Peyer's patch (tissue), 4 donors: ENCODE measurements around the gene PTGR3. TPM values are rescaled to one million over a fixed set of nuclear protein-coding genes. Genes with fewer than 3 reads are reported as not detected.

ENCODE experiments used
- DNase-seq, 3 donors: peaks; one replicate each; pipeline ENCODE4 v3.0.0-alpha.2; 2017 to 2019
- H3K27ac ChIP-seq, 4 donors: fragments of 200-600 bp; sonication (generic); one replicate each; pipeline ENCODE4 v1.5.1; 2016 to 2019
- H3K27me3 ChIP-seq, 2 donors: fragments of 200-600 bp; sonication (generic); one replicate each; pipeline ENCODE4 v1.5.1; 2019
- H3K36me3 ChIP-seq, 3 donors: fragments of 200-600 bp; sonication (generic); one replicate each; pipeline ENCODE4 v1.5.1; 2016 to 2019
- H3K4me1 ChIP-seq, 4 donors: fragments of 200-600 bp; sonication (generic); one replicate each; pipeline ENCODE4 v1.5.1; 2016 to 2019
- H3K4me3 ChIP-seq, 4 donors: fragments of 200-600 bp; sonication (generic); 1 replicate in 3 of 4; 2 replicates in 1 of 4; pipeline ENCODE4 v1.5.1; 2016 to 2019; ENCODE audit warnings: mild to moderate bottlenecking in 1 of 4
- H3K9me3 ChIP-seq, 4 donors: fragments of 200-600 bp; sonication (generic); one replicate each; pipeline ENCODE4 v1.5.1; 2016 to 2019; ENCODE audit warnings: mild to moderate bottlenecking in 1 of 4
- POLR2A ChIP-seq, 2 donors: fragments of 450-650 bp; IDR thresholded peaks; one replicate each; pipeline ENCODE4 v1.5.1; 2017; ENCODE audit warnings: antibody characterized with exemption in 2 of 2, mild to moderate bottlenecking in 2 of 2, moderate library complexity in 2 of 2
- total RNA-seq, 4 donors: library from RNA; depleted of rRNA; stranded (reverse); fragments of >200 nt; gene quantifications; one replicate each; pipeline ENCODE4 v1.1.0, GENCODE V29; 2016
- TF ChIP-seq, protein P1 (sequence below), 6 experiments: fragments of 450-650 bp in 4 of 6; fragments of 200-600 bp in 2 of 6; sonication (generic) in 1 of 6; IDR thresholded peaks; one replicate each; pipeline ENCODE4 v1.5.1; 2017 to 2019; ENCODE audit warnings: antibody characterized with exemption in 6 of 6, mild to moderate bottlenecking in 3 of 6, moderate library complexity in 1 of 6

The PTGR3 gene
- total RNA-seq, 4 donors from 2014 or later: 19.6 to 24.1 (median 20.8) TPM

DNA sequence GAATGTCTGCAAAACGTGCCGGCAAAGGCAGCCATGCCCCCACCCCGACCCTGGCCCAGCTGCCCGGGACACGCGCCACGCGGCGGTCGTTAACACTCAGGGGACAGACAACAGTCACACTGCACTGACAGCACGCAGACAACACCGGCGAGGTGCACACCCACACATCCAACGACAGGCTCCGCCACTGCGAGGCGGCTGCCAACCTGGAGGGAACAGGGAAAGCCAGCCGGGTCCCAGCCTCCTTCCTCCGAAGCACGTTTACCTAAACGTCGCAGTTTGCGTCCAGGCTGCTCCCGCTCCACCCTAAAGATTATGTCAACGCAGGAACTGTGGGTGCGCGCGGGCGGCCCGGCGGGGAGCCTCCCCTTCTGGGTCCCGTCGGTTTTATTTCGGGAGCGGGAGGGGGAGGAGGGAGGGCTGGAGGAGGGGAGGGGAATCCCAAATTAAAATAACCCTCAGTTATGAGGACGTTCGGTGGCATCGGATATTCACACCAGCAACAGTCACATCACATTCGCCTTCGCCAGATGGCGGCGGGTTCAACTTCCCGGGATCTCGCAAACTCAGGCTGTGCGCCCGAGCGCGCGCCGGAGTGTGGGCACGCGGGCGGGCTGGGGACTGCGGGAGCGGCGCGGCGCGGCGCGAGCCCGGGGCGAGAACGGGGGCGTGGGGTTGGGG is 644 bp downstream of the PTGR3 start:
- peaks cover 0 to 50% (median 12%) of the 10 kb centered on the region in 4 donors for H3K4me1 ChIP-seq
- no peaks in the 10 kb centered on the region for H3K27me3 ChIP-seq
- no peaks in the 10 kb centered on the region for H3K36me3 ChIP-seq
- TF ChIP-seq, protein P1, sequence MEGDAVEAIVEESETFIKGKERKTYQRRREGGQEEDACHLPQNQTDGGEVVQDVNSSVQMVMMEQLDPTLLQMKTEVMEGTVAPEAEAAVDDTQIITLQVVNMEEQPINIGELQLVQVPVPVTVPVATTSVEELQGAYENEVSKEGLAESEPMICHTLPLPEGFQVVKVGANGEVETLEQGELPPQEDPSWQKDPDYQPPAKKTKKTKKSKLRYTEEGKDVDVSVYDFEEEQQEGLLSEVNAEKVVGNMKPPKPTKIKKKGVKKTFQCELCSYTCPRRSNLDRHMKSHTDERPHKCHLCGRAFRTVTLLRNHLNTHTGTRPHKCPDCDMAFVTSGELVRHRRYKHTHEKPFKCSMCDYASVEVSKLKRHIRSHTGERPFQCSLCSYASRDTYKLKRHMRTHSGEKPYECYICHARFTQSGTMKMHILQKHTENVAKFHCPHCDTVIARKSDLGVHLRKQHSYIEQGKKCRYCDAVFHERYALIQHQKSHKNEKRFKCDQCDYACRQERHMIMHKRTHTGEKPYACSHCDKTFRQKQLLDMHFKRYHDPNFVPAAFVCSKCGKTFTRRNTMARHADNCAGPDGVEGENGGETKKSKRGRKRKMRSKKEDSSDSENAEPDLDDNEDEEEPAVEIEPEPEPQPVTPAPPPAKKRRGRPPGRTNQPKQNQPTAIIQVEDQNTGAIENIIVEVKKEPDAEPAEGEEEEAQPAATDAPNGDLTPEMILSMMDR (IDR thresholded peaks at IDR 0.05): peak in 2 of 6 experiments; percentile 13 to 26
- peak in 1 of 2 donors; percentile 20 for TF ChIP-seq POLR2A (IDR thresholded peaks at IDR 0.05)
- peak; percentile 44 to 74 (median 73) for DNase-seq
- peak overlapping the region; percentile 94 to 100 (median 96) for H3K4me3 ChIP-seq
- H3K27ac ChIP-seq: peak overlapping the region; percentile 84 to 100 (median 96)
- no peaks in the 10 kb centered on the region for H3K9me3 ChIP-seq

DNA sequence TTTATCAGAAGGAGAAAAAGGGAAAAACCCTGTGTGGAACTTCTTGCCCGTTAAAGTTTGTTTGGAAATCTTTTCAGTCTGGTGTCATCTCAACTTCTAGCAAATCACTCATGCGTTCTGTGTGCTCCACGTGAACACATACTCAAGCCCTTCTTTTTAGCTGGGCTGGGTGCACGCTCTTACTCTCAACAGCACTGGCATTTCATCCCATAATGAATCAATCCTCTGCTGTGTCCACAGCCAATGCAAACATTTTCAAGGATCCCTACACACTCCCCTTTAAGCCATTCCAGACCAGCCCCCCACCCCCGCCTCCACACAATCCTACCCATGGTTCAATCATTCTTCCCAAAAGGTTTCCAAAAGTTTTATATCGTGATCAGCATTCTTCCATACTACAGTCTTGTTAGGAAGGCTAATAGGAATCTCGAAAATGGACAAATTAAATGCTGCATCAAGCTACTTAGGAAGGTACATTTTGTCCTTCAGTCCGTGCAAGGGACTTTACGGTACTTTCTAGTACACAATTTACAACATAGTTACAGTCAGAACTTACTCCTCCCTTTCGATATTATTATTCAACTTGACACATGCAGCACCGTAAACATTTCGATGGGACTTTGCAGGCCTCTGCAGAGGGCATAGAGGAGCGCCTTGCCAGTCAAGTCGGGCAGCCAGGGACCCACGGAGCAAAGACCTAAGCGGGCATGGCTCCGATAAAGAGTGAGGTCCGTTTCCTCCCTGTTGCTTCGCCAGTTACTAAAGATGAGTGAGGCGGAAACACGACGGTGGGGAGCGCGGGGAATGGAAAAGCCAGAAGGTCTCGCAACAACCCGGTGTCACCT is 1.4 kb downstream of the PTGR3 start:
- Histone ChIP-seq H3K27ac (peak overlapping the region; percentile 84 to 100 (median 96)), H3K36me3 (no peaks in the 10 kb centered on the region), H3K4me1 (peaks cover 0 to 43% (median 9%) of the 10 kb centered on the region in 4 donors), H3K9me3 (no peaks in the 10 kb centered on the region), H3K27me3 (no peaks in the 10 kb centered on the region), H3K4me3 (peak overlapping the region; percentile 94 to 100 (median 96))
- TF ChIP-seq, protein P1 (IDR thresholded peaks at IDR 0.05): no peak
- no peak for TF ChIP-seq POLR2A (IDR thresholded peaks at IDR 0.05)
- DNase-seq: peak in 1 of 3 donors; percentile 69

DNA sequence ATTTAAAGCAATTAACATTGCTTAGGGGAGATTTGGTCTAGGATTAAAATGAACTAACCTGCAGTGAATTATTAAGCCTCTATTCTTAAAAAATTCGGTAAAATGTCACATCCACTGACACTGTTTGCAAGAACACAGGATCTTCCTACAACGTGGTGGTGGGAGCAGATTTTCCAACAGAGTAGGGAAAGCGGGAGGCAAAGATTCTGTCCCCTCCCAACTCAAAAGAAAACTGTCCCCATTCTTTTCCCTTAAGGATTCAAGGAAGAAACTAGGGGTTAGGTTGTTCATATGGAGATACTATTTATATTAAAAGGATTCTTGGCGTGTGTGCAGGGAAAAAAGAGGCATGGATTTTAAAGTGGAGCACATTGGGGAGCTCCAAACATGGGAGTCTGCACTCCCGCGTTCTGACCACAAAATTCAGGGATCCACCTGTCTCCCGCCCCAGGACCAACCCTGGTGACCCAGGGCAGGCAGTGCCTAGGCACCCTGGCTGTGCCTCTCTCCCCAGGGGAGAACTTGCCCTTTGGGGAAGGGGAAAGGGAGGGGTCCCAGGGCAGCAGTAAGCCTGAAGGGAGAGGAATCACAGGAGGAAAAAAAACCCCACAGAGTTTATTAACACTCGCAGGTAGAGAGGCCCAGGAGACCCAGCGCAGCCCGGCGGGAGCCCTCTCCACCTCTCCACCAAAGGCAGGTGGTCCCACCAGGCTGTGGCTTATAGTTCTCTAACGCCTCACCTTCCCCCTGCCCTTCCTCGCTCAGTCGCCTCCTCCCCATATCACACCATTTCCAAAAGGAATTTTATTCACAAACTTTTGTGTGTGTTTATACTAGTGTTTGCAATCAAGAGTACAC is 2.3 kb downstream of the PTGR3 start:
- peak overlapping the region in 2 of 4 donors; percentile 95 to 100 for H3K4me3 ChIP-seq
- H3K27me3 ChIP-seq: no peaks in the 10 kb centered on the region
- no peaks in the 10 kb centered on the region for H3K9me3 ChIP-seq
- peaks cover 0 to 4% (median 0%) of the 10 kb centered on the region in 3 donors for H3K36me3 ChIP-seq
- TF ChIP-seq, protein P1 (IDR thresholded peaks at IDR 0.05): no peak
- DNase-seq: peak in 1 of 3 donors; percentile 40
- H3K4me1 ChIP-seq: peaks cover 0 to 38% (median 7%) of the 10 kb centered on the region in 4 donors
- peak overlapping the region in 2 of 4 donors; percentile 21 to 100 for H3K27ac ChIP-seq

DNA sequence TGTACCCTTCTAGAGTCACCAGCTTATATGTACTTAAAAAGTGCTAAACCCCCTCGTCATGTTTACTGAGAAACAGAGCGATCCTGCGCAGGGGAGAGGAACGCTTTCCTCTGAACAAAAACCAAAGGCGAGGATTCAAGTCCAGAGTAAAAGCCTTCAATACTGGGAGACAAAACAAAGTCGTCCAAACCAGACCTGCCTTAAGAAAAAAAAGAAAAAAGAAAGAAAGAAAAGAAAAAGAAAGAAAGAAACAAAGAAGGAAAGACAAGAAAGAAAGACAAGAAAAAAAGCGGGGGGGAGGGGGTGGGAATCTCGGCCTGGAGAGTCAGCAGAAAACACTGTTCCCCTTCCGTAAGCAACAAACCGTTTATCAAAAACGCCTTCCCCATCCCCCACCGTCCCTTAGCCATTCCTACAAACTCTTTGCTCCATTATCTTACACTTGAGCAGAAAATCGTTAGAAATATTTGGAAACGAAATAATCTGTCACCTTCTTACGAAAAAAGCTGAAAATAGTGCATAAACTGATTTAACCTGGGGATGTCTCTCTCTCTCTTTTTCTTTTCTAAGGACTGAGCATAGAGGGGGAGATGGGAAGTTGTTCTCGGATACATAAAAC is 3.3 kb downstream of the PTGR3 start:
- no peak for DNase-seq
- H3K27me3 ChIP-seq: no peaks in the 10 kb centered on the region
- no peaks in the 10 kb centered on the region for H3K9me3 ChIP-seq
- peaks cover 0 to 8% (median 0%) of the 10 kb centered on the region in 3 donors for H3K36me3 ChIP-seq
- H3K4me3 ChIP-seq: peak overlapping the region in 1 of 4 donors; percentile 53
- H3K27ac ChIP-seq: peak overlapping the region in 1 of 4 donors; percentile 63
- no peak for TF ChIP-seq POLR2A (IDR thresholded peaks at IDR 0.05)
- TF ChIP-seq, protein P1 (IDR thresholded peaks at IDR 0.05): no peak
- H3K4me1 ChIP-seq: peaks cover 0 to 38% (median 7%) of the 10 kb centered on the region in 4 donors
